Body of pancreas (tissue), 4 donors: ENCODE data around the gene CDC42SE2. TPM values are rescaled to one million over a fixed set of nuclear protein-coding genes. Genes with fewer than 3 reads are reported as not detected.

Experiments
- ATAC-seq: fragments of 150-250 bp; one replicate; pipeline ENCODE4 v1.9.1; 2016
- DNase-seq, 4 donors: peaks; one replicate each; pipeline ENCODE4 v3.0.0-alpha.2; 2019
- H3K27ac ChIP-seq, 4 donors: fragments of 200-600 bp; sonication (generic); 1 replicate in 3 of 4; 2 replicates in 1 of 4; pipeline versions ENCODE4 v1.5.1 to v1.6.1; 2016 to 2019; ENCODE audit warnings: mild to moderate bottlenecking in 1 of 4, mixed read lengths in 1 of 4, moderate library complexity in 1 of 4
- H3K27me3 ChIP-seq, 2 donors: fragments of 200-600 bp; sonication (generic); one replicate each; pipeline ENCODE4 v1.6.0; 2016; ENCODE audit warnings: mild to moderate bottlenecking in 1 of 2
- H3K36me3 ChIP-seq, 2 donors: fragments of 200-600 bp; sonication (generic); replicated peaks in 1 of 2; 2 replicates each; pipeline ENCODE4 v1.5.1; 2016; ENCODE audit warnings: low read depth in 2 of 2; ENCODE audit not compliant: insufficient read depth in 1 of 2
- H3K4me1 ChIP-seq: fragments of 200-600 bp; sonication (generic); one replicate; pipeline ENCODE4 v1.6.0; 2016
- H3K4me3 ChIP-seq, 2 donors: fragments of 200-600 bp; sonication (generic); 1 replicate in 1 of 2; 2 replicates in 1 of 2; pipeline ENCODE4 v1.5.1; 2016 to 2019
- H3K9me3 ChIP-seq, 3 donors: fragments of 200-600 bp; sonication (generic); 1 replicate in 2 of 3; 2 replicates in 1 of 3; pipeline ENCODE4 v1.5.1; 2016
- CTCF ChIP-seq, 7 experiments: fragments of 450-650 bp in 4 of 7; fragments of 200-600 bp in 3 of 7; sonication (generic) in 3 of 7; IDR thresholded peaks; one replicate each; pipeline ENCODE4 v1.5.1; 2016 to 2019; ENCODE audit warnings: antibody characterized with exemption in 7 of 7
- POLR2A ChIP-seq, 3 donors: fragments of 450-650 bp; IDR thresholded peaks; one replicate each; pipeline ENCODE4 v1.6.1; 2016; ENCODE audit warnings: antibody characterized with exemption in 3 of 3, mild to moderate bottlenecking in 2 of 3
- WGBS, 2 donors: methylation state at CpG; one replicate each; pipeline ENCODE4 v1.1.5; 2017; 5-methylcytosine and 5-hydroxymethylcytosine counted together
- intact Hi-C: fragments of 100-400 bp; cut with DNase I; formaldehyde crosslinking; loops from one replicate; pipeline ENCODE4 v1.15.1; 2023
- total RNA-seq, 2 donors: library from RNA; depleted of rRNA; stranded (reverse); fragments of >200 nt; gene quantifications; one replicate each; pipeline ENCODE4 v1.1.0, GENCODE V29; 2016

CDC42SE2 gene
- total RNA-seq, 2 donors from 2014 or later = 23.4 to 33.5 TPM

- intact Hi-C loops = no loop called here
- no peak for ATAC-seq
- no peak for TF ChIP-seq POLR2A (IDR thresholded peaks at IDR 0.05)
- TF ChIP-seq CTCF (IDR thresholded peaks at IDR 0.05) = no peak
Observed at GRCh38 chr5:131262953-131263541, 806 bp upstream of the CDC42SE2 start.

GRCh38 chr5:131264451-131265099, 722 bp downstream of the CDC42SE2 start:
- no peaks in the 10 kb centered on the region for H3K27me3 ChIP-seq
- 0 to 1% methylated on average over 16 to 34 of the region's 34 CpGs for WGBS, 2 donors
- no peak for TF ChIP-seq POLR2A (IDR thresholded peaks at IDR 0.05)
- TF ChIP-seq CTCF (IDR thresholded peaks at IDR 0.05) = no peak
- ATAC-seq (peak; percentile 6), DNase-seq (peak; percentile 22 to 48 (median 36))
- peaks cover 21% of the 10 kb centered on the region for H3K4me1 ChIP-seq
- H3K9me3 ChIP-seq = no peaks in the 10 kb centered on the region
- H3K27ac ChIP-seq = peak overlapping the region; percentile 73 to 98 (median 94)
- peak overlapping the region; percentile 93 to 94 for H3K4me3 ChIP-seq
- no peaks in the 10 kb centered on the region for H3K36me3 ChIP-seq
- intact Hi-C loops = no loop called here

More at GRCh38 chr5:131262953-131263541, 806 bp upstream of the CDC42SE2 start:
- 12 to 15% methylated on average over 10 of the region's 10 CpGs for WGBS, 2 donors
- no peaks in the 10 kb centered on the region for H3K9me3 ChIP-seq
- DNase-seq = peak in 1 of 4 donors; percentile 22
- H3K27me3 ChIP-seq = no peaks in the 10 kb centered on the region
- H3K4me3 ChIP-seq = peak overlapping the region; percentile 70 to 94
- no peaks in the 10 kb centered on the region for H3K36me3 ChIP-seq
- peaks cover 15% of the 10 kb centered on the region for H3K4me1 ChIP-seq
- H3K27ac ChIP-seq = peak overlapping the region; percentile 53 to 98 (median 94)

- peak; percentile 35 to 78 (median 49) for DNase-seq
- ATAC-seq = peak; percentile 71
- H3K4me1 ChIP-seq = peaks cover 26% of the 10 kb centered on the region
- peak overlapping the region; percentile 93 to 94 for H3K4me3 ChIP-seq
- H3K9me3 ChIP-seq = no peaks in the 10 kb centered on the region
- 1 to 8% methylated on average over 2 of the region's 2 CpGs for WGBS, 2 donors
- intact Hi-C loops = no loop called here
- H3K27me3 ChIP-seq = no peaks in the 10 kb centered on the region
- peak in 2 of 3 donors; percentile 58 to 60 for TF ChIP-seq POLR2A (IDR thresholded peaks at IDR 0.05)
- TF ChIP-seq CTCF (IDR thresholded peaks at IDR 0.05) = peak; percentile 9 to 70 (median 59)
- peak overlapping the region; percentile 40 to 98 (median 94) for H3K27ac ChIP-seq
- no peaks in the 10 kb centered on the region for H3K36me3 ChIP-seq
Observed at GRCh38 chr5:131265311-131265803, 1.5 kb downstream of the CDC42SE2 start.

GRCh38 chr5:131266370-131267060, 2.7 kb downstream of the CDC42SE2 start:
- 37 to 40% methylated on average over 16 of the region's 16 CpGs for WGBS, 2 donors
- Histone ChIP-seq H3K4me3 (no peak overlapping the region), H3K27me3 (no peaks in the 10 kb centered on the region), H3K27ac (peak overlapping the region in 2 of 4 donors; percentile 97 to 98), H3K36me3 (no peaks in the 10 kb centered on the region), H3K4me1 (peaks cover 34% of the 10 kb centered on the region), H3K9me3 (no peaks in the 10 kb centered on the region)
- ATAC-seq = no peak
- intact Hi-C loops = no loop called here
- no peak for TF ChIP-seq CTCF (IDR thresholded peaks at IDR 0.05)
- no peak for TF ChIP-seq POLR2A (IDR thresholded peaks at IDR 0.05)
- peak in 1 of 4 donors; percentile 37 for DNase-seq
